GM19455 (cell line): ENCODE measurements around the gene MRPL34.
A peak's percentile ranks its signal among the peaks of the same experiment; 100 is the strongest.
"Not testable (repeated sequence)": the region's sequence is repeated elsewhere in the genome, so short reads cannot be mapped to it uniquely, and the experiment has no call there.

Experiments
- ATAC-seq: cut with Tn5 transposase; IDR thresholded peaks from one replicate; pipeline ENCODE4 v1.9.1; 2021; ENCODE audit not compliant: unreplicated experiment

The MRPL34 gene

GRCh38 chr19:17285415-17286135 lies 20.1 kb upstream of the MRPL34 start:
- ATAC-seq: no peak

- no peak for ATAC-seq
Observed at GRCh38 chr19:17286263-17286662, 19.4 kb upstream of the MRPL34 start.

- ATAC-seq: no peak
Observed at GRCh38 chr19:17286752-17287151, 18.9 kb upstream of the MRPL34 start.

- no peak for ATAC-seq
Observed at GRCh38 chr19:17289489-17289888, 16.2 kb upstream of the MRPL34 start.

GRCh38 chr19:17292301-17293074 lies 13.2 kb upstream of the MRPL34 start:
- peak; percentile 66 for ATAC-seq

GRCh38 chr19:17293605-17294004 lies 12.1 kb upstream of the MRPL34 start:
- ATAC-seq: no peak

- no peak for ATAC-seq
Observed at GRCh38 chr19:17294051-17294891, 11.4 kb upstream of the MRPL34 start.

GRCh38 chr19:17295551-17295950 lies 10.1 kb upstream of the MRPL34 start:
- not testable (repeated sequence) for ATAC-seq

GRCh38 chr19:17296273-17296672 lies 9.4 kb upstream of the MRPL34 start:
- no peak for ATAC-seq

- ATAC-seq: no peak
Observed at GRCh38 chr19:17296976-17297375, 8.7 kb upstream of the MRPL34 start.

GRCh38 chr19:17300992-17301619 lies 4.6 kb upstream of the MRPL34 start:
- ATAC-seq: no peak

GRCh38 chr19:17302391-17303166 lies 3.1 kb upstream of the MRPL34 start:
- no peak for ATAC-seq

GRCh38 chr19:17303167-17303939 lies 2.3 kb upstream of the MRPL34 start, which contains the start of gene ABHD8:
Gene ABHD8, minus strand, starts transcription at chr19:17303425. Its CDS starts 1,809 bp downstream, at chr19:17301616.
- ATAC-seq: peak; percentile 49

- ATAC-seq: no peak
Observed at GRCh38 chr19:17303940-17304267, 1.8 kb upstream of the MRPL34 start.

GRCh38 chr19:17304386-17305215 lies 1.1 kb upstream of the MRPL34 start:
- ATAC-seq: no peak

- ATAC-seq: no peak
Observed at GRCh38 chr19:17305216-17305516, 506 bp upstream of the MRPL34 start.

GRCh38 chr19:17306285-17306714 lies 628 bp downstream of the MRPL34 start:
- no peak for ATAC-seq

- ATAC-seq: no peak
Observed at GRCh38 chr19:17307876-17308377, 2.3 kb downstream of the MRPL34 start.
